HEK293T (cell line): Measurements from ENCODE around the gene KIFC1.
"Not testable (repeated sequence)": the region's sequence is repeated elsewhere in the genome, so short reads cannot be mapped to it uniquely, and the experiment has no call there.

Experiments used
- BHLHE40 ChIP-seq: fragments of 450-650 bp; IDR thresholded peaks from 2 replicates; pipeline ENCODE4 v1.6.1; 2016; ENCODE audit warnings: mild to moderate bottlenecking, moderate library complexity, borderline replicate concordance
- FOXM1 ChIP-seq: fragments of 450-650 bp; IDR thresholded peaks from 2 replicates; pipeline ENCODE4 v1.6.1; 2017; ENCODE audit warnings: mild to moderate bottlenecking, borderline replicate concordance
- LEF1 ChIP-seq: fragments of 450-650 bp; IDR thresholded peaks from 2 replicates; pipeline ENCODE4 v1.6.1; 2017; ENCODE audit warnings: mild to moderate bottlenecking, borderline replicate concordance
- SUZ12 ChIP-seq: fragments of 450-650 bp; IDR thresholded peaks from 2 replicates; pipeline ENCODE4 v1.6.1; 2016; ENCODE audit warnings: mild to moderate bottlenecking
- TARDBP ChIP-seq: fragments of 450-650 bp; IDR thresholded peaks from 2 replicates; pipeline ENCODE4 v1.6.1; 2016
- ZNF384 ChIP-seq: fragments of 450-650 bp; IDR thresholded peaks from 2 replicates; pipeline ENCODE4 v1.6.1; 2016
- TF ChIP-seq, protein P1 (sequence below): fragments of 450-650 bp; IDR thresholded peaks from 2 replicates; pipeline ENCODE4 v1.6.1; 2016

DNA sequence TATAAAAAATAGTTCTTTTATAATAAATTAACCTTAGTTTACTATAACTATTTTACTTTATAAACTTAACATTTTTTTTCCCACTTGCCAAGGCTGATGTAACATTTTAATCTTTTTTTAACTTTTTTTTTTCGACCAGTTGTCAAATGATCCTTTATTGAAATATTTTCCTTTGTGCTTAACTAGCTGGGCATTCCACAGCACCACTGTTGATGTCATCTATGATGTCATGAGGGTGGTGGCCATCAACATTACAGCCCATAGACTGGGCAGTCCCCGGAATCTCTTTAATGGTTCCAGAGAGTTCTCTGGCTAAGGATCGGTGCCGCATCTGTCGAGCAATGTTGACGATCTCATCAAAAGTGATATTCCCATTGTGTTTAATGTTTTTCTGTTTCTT is 8.3 kb downstream of the KIFC1 start:
- TF ChIP-seq, protein P1, sequence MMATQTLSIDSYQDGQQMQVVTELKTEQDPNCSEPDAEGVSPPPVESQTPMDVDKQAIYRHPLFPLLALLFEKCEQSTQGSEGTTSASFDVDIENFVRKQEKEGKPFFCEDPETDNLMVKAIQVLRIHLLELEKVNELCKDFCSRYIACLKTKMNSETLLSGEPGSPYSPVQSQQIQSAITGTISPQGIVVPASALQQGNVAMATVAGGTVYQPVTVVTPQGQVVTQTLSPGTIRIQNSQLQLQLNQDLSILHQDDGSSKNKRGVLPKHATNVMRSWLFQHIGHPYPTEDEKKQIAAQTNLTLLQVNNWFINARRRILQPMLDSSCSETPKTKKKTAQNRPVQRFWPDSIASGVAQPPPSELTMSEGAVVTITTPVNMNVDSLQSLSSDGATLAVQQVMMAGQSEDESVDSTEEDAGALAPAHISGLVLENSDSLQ, result not testable (repeated sequence)
- not testable (repeated sequence) for TF ChIP-seq BHLHE40, LEF1, SUZ12, ZNF384, FOXM1, TARDBP
